Esophagus muscularis mucosa (tissue), 4 donors: Measurements from ENCODE around the gene CENPX.

Experiments
- EP300 ChIP-seq: sonication (generic); formaldehyde crosslinking; IDR thresholded peaks from one replicate; pipeline ENCODE4 v1.6.1; 2017; ENCODE audit warnings: antibody characterized with exemption
- POLR2A ChIP-seq: fragments of 450-650 bp; IDR thresholded peaks from one replicate; pipeline ENCODE4 v1.6.1; 2017; ENCODE audit warnings: antibody characterized with exemption, moderate library complexity, mild to moderate bottlenecking, low read depth
- TF ChIP-seq, protein P1 (sequence below), 3 experiments: fragments of 200-600 bp in 2 of 3; fragments of 450-650 bp in 1 of 3; sonication (generic) in 2 of 3; IDR thresholded peaks; one replicate each; pipeline ENCODE4 v1.5.1; 2017 to 2019; ENCODE audit warnings: antibody characterized with exemption in 3 of 3, mild to moderate bottlenecking in 2 of 3, moderate library complexity in 1 of 3

DNA sequence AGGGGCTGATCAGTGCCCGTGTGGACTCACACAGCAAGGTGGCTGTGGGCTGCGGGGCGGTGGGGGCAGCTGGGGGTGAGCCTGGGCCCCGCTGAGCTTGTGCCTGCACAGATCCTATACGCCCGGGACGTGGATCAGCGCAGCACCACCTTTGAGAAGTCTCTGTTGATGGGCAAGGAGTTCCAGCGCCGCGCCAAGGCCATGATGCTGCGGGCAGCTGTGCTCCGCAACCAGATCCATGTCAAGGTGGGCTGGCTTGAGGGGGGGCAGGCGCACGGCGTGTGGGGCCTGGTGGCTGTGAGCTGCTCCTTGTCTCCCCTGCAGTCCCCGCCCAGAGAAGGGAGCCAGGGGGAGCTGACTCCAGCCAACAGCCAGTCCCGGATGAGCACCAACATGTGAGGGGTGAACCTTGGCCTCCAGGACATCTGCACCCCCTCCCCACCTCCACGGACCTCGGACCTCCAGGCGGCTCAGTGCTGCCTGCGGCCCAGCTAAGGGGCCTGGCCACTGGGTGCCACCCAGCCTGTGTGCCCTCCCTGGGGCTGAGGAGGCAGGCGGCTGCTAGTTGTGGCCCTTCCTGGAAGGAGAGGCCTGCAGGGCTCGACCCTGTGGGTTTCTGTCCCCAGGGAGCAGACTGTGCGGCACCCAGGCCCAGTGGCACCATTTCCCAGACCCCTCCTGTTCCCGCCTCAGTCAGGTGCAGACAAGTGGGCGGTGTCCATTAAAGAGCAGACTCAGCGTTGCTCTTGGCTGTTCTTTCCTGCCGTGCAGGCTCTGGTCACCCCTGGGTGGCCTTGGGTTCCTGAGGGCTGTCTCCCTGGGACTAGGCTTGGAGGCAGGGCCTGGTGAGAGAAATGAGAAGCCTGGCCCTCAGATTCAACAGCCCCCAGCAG, 34.3 kb upstream of the CENPX start:
- TF ChIP-seq, protein P1, sequence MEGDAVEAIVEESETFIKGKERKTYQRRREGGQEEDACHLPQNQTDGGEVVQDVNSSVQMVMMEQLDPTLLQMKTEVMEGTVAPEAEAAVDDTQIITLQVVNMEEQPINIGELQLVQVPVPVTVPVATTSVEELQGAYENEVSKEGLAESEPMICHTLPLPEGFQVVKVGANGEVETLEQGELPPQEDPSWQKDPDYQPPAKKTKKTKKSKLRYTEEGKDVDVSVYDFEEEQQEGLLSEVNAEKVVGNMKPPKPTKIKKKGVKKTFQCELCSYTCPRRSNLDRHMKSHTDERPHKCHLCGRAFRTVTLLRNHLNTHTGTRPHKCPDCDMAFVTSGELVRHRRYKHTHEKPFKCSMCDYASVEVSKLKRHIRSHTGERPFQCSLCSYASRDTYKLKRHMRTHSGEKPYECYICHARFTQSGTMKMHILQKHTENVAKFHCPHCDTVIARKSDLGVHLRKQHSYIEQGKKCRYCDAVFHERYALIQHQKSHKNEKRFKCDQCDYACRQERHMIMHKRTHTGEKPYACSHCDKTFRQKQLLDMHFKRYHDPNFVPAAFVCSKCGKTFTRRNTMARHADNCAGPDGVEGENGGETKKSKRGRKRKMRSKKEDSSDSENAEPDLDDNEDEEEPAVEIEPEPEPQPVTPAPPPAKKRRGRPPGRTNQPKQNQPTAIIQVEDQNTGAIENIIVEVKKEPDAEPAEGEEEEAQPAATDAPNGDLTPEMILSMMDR (IDR thresholded peaks at IDR 0.05): no peak
- TF ChIP-seq EP300: no peak
- no peak for TF ChIP-seq POLR2A
